ENCODE data around the gene SLC50A1.

DNA sequence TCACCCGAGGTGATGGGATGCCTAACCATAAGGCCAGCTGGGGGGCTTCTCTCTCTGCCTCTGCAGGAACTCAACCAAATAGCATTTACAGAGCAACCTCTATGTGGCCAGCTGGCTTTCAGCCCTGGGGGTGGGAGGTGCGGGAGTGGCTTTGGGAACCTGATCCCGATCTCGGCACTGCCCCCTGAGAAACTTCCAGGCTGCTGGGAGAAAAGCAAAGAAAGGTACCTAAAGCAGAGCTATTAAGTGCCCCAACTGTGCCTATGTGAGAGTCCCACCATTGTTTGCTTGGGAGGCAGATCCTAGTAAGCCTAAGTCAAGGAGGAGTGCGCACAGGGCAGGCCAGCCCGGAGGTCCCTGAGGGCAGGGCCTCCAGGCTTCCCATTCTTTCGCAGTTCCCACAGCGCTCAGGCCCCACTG, 30.4 kb downstream of the SLC50A1 start:
- TF ChIP-seq LEF1 (IDR thresholded peaks at IDR 0.05; ENCODE audit: borderline replicate concordance), result no peak
- TF ChIP-seq ELF4 (IDR thresholded peaks at IDR 0.05), result no peak
- no peak for TF ChIP-seq SUZ12 (IDR thresholded peaks at IDR 0.05)
- TF ChIP-seq FOXK2 (IDR thresholded peaks at IDR 0.05), result no peak
- no peak for TF ChIP-seq SP1 (IDR thresholded peaks at IDR 0.05)
- no peak for TF ChIP-seq FOXA1 (IDR thresholded peaks at IDR 0.05)
- no peak for TF ChIP-seq BHLHE40 (IDR thresholded peaks at IDR 0.05; ENCODE audit: borderline replicate concordance)

Measured in HEK293T (cell line).